MM.1S (cell line): Measurements from ENCODE around the gene CCDC154.

Experiments used
- CTCF ChIP-seq: fragments of 300-600 bp; sonication (generic); IDR thresholded peaks from 2 replicates; pipeline ENCODE4 v1.5.1; 2016; ENCODE audit warnings: antibody characterized with exemption, low read length, mixed read lengths
- EZH2 ChIP-seq: fragments of 300-600 bp; sonication (generic); optimal IDR thresholded peaks from 2 replicates; pipeline ENCODE3; 2017; ENCODE audit warnings: low read depth, mild to moderate bottlenecking, antibody characterized with exemption, low read length, mixed read lengths
- EZH2phosphoT487 ChIP-seq: fragments of 300-600 bp; sonication (generic); IDR thresholded peaks from 2 replicates; pipeline ENCODE4 v1.6.1; 2018; ENCODE audit warnings: antibody characterized with exemption, low read length

- TF ChIP-seq CTCF (no peak), EZH2 (no peak), EZH2phosphoT487 (no peak)
Measured at GRCh38 chr16:1458336-1458976, 14.1 kb upstream of the CCDC154 start.
